ENCODE data around the gene ACP3. TPM values are rescaled to one million over a fixed set of nuclear protein-coding genes. Genes with fewer than 3 reads are reported as not detected.
A peak's percentile ranks its signal among the peaks of the same experiment; 100 is the strongest.
"Not testable (repeated sequence)": the region's sequence is repeated elsewhere in the genome, so short reads cannot be mapped to it uniquely, and the experiment has no call there.

The ACP3 gene
- total RNA-seq, 2 donors from 2014 or later: 14.7 to 32.6 TPM

DNA sequence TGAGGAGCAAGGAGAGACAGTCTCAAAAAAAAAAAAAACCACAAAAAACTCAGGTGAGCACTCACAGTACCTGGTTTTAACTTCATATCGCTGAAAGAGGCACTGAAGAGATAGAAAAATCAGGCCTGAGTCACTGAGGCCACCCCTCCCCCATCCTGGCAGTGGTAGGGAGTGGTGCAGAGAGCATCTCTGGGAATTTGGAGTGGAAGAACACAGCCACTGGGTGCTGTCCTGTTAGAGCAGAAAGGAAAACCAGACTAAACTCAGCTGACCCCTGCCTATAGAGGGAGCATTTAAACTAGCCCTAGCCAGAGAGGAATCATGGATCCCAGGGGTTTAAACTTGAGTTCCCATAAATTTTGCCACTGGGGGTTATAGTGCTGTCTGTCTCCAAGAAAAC lies 77.9 kb downstream of the ACP3 start:
- DNase-seq (no peak), ATAC-seq (no peak)
- intact Hi-C loops (cut with DNase I, micrococcal nuclease): no loop called here

DNA sequence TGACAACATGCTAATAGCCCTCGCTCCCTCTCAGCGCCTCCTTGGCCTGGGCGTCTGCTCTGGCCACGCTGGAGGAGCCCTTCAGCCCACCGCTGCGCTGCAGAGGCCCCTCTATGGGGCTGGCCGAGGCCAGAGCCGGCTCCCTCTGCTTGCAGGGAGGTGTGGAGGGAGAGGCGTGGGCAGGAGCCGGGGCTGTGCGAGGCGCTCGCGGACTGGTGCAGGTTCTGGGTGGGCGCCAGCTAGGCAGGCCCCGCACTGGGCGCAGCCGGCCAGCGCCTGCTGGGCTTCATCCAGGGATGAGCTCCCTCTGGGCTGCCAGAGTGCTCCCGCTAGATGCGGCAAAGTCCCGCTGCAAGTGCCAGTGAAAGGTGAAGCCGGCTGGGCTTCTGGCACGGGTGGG lies 79.0 kb downstream of the ACP3 start:
- intact Hi-C loops (cut with DNase I, micrococcal nuclease): no loop called here
- no peak for DNase-seq
- ATAC-seq: no peak

DNA sequence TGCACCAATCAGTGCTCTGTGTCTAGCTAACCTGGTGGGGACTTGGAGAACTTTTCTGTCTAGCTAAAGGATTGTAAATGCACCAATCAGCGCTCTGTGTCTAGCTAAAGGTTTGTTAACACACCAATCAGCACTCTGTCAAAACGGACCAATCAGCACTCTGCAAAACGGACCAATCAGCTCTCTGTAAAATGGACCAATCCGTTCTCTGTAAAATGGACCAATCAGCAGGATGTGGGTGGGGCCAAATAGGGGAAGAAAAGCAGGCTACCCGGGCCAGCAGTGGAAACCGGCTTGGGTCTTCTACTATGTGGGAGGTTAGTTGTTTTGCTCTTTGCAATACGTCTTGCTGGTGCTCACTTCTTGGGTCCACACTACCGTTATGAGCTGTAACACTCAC lies 79.6 kb downstream of the ACP3 start:
- intact Hi-C loops (cut with DNase I, micrococcal nuclease); ATAC-seq; DNase-seq: not testable (repeated sequence)

DNA sequence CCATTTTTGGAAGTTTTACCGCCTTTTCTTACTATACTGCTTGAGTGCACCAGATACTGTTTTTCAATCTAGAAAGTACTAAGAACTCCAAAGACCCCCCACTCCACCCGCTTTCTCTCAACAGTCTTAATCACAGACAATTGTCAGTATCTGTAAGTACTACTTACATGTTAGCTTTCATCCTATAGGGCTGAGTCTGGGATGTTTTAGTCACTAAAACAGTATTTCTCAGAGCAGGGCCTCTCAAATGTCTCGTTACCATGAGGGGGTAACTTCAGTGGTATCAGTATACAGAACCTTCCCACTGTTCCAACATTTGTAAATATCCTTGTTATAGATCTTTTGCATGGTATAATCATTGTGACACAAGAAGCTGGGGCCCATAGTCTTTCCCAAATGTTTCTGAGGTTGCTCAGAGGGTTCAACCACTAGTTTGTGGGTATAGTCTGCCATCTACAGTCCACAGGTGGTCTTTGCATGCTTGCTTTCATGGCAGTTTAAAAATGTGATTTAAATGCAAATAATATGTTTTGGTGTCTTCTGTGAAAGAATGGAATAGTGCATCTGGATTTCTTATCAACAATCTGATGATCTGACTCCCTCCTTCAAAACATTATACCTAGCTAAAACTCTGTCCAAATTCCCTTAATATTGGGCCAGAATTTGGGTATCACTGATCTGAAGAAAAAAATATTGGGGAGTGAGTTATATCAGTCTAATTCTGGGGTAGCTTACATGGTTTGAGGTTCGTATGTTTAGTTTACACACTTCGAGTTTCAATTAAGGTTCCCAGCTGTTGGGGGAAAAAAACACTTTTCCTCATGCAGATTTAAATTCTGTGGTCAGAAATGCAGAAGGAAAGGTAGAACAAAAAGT lies 82.1 kb downstream of the ACP3 start:
- ATAC-seq (peak; percentile 67), DNase-seq (no peak)
- intact Hi-C loops (cut with DNase I, micrococcal nuclease): no loop called here

DNA sequence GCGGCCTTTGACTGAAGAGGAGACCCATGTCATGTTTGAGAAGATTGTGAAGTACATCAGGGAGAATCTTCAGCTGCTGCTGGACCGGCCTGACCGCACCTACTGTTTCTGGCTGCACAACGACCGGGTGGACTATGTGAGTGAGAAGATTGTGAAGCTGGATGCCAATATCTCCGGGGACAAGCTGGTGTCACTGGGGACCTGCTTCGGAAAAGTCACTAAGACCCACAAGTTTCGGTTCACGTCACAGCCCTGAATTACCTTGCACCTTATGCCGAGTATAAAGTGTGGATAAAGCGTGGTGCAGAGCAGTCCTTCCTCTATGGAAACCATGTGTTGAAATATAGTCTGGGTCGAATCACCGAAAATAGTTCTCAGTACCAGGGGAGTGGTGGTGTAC lies 84.0 kb downstream of the ACP3 start:
- no peak for DNase-seq
- no peak for ATAC-seq
- intact Hi-C loops (cut with DNase I, micrococcal nuclease): loop anchor here in 1 of 2 donors (5.0 kb wide), 1 partner anchor 49 kb away; no protein-coding TSS in a partner anchor

DNA sequence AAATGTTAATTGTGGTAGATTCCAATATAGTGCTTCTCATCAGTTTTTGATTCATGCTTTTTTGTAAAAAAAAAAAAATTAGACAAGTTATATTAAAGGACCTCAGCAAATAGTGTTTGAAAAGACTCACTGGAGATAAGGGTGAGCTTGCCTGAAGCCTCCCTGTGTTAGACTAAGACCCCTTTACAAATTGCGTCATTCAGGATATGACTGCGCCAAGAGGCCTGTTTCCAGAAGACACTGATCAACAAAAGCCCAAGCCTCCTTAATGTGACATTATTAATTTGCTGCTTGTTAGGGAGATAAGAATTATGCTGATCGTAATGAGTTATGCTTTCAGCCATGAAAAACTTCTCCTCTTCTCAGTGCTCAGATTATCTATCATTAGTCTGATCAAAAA lies 87.1 kb downstream of the ACP3 start:
- intact Hi-C loops (cut with DNase I, micrococcal nuclease): loop anchor here in 1 of 2 donors (5.0 kb wide), 1 partner anchor 52 kb away; no protein-coding TSS in a partner anchor
- ATAC-seq (no peak), DNase-seq (no peak)

DNA sequence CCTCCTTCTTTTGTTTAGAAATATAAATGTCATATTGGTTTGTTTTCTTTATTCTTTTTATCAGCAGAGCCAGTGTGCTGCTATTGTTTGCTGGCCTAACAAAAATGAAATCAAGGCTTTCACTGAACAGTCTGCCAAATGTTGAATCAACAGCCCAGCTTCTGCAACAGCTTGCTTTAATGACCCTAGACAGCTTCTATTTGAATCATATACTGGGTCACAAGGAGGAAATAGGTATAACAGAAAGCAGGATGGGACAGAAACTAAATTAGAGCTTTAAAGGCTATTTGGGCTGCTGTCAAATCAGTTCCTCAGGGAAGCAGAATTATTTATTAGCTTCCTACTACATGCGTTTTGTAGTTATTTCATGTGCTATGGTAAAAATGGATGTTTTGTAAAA lies 88.0 kb downstream of the ACP3 start:
- ATAC-seq (peak; percentile 94), DNase-seq (no peak)
- intact Hi-C loops (cut with DNase I, micrococcal nuclease): no loop called here

DNA sequence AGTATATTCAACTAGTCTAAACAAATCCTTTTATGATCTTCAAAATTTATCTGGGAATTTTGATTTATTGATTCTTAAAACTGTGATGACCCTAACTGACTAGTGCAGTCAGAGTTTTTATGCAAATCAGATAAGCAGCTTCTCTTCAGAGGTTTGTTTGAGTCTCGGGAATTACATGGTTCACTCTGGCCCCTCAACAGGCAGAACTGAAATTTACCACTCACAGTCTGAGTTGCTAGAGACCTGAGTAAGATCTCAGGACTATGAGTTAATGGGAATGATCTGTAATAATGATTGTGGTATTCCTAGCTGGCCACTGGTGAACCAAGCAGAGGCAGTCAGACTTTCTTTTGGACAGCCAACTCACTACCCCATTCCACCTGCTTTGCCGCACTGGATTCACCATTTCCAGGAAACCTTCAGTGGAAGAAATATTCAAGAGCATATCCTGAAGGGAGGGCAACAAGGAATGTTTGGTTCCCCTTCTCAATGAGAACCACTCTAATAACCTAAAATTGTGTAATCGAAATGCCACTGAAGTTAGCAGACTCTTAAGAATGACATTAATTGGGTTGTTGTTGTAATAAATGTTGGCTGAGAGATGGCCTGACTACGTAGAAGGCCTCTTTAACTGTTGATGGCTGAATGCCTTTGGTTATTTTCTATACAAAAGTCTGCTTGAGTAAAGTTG lies 88.5 kb downstream of the ACP3 start:
- DNase-seq: no peak
- intact Hi-C loops (cut with DNase I, micrococcal nuclease): no loop called here

DNA sequence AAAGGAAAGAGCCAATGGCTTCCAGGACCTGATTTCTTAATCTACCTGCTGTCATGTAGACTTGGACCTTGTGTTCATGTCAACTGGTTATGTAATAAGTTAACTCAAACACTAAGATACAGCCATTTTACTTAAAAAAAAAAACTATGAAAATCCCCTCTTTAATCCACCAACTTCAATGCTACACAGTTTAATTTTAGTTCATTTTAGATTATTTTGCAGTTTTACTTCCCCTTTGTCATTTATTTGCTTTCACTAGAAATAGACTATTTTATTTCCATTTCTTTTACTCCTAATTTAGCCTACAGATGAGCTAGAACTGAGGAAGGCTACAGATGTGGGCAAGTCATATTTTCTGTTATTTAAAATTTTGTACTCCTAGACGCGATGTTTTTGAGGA lies 89.4 kb downstream of the ACP3 start:
- DNase-seq (no peak), ATAC-seq (no peak)
- intact Hi-C loops (cut with DNase I, micrococcal nuclease): no loop called here

More for the DNA sequence above, 88.5 kb downstream of the ACP3 start:
- no peak for ATAC-seq

DNA sequence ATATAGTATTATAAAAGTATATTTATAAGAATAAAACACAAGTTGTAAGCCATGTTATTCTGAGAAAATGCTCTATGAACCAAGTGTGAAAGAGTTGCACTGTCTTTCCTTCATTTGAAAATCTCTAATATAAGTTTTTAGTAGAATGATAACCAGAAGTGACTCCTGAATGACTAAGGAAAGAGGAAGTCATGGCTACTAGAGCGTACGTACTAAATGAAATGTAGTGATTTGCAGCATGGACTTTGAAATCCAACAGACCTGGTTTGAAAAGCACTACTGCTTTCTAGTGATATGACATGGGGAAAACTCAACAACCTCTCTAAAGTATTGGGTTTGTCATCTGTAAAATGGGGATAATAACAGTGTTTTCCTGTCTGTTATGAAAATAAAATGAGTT lies 89.8 kb downstream of the ACP3 start:
- intact Hi-C loops (cut with DNase I, micrococcal nuclease): no loop called here
- DNase-seq: no peak
- no peak for ATAC-seq

Other genes starting within 250 kb of the ACP3 start
- gene DNAJC13, start 100.1 kb downstream of the ACP3 start, total RNA-seq: 10 to 100 TPM; 47.9 to 49.4 TPM

All from left colon (tissue), 2 donors.